GM19468 (cell line): Measurements from ENCODE around the gene FAM234A.

Experiments used
- ATAC-seq: cut with Tn5 transposase; IDR thresholded peaks from one replicate; pipeline ENCODE4 v1.9.1; 2021; ENCODE audit warnings: mild to moderate bottlenecking, moderate library complexity, moderate number of reproducible peaks; ENCODE audit not compliant: unreplicated experiment; ENCODE audit errors: extremely low read depth

FAM234A gene

GRCh38 chr16:280005-280460 is 45.4 kb downstream of the FAM234A start:
- no peak for ATAC-seq

- ATAC-seq: no peak
These were observed 45.9 kb downstream of the FAM234A start, which contains the start of gene ARHGDIG for GRCh38 chr16:280552-280951. Gene ARHGDIG (plus strand): TSS chr16:280591. CDS start chr16:280681, 90 bp downstream.

- ATAC-seq: no peak
These were observed 46.5 kb downstream of the FAM234A start for GRCh38 chr16:280991-281659.

GRCh38 chr16:281660-282255 is 47.1 kb downstream of the FAM234A start:
- no peak for ATAC-seq

GRCh38 chr16:282491-282890 is 47.9 kb downstream of the FAM234A start:
- ATAC-seq: no peak

GRCh38 chr16:283033-283805 is 48.6 kb downstream of the FAM234A start, which contains the start of gene PDIA2:
Gene PDIA2 (plus strand): TSS chr16:283164. CDS start chr16:283170, 6 bp downstream.
- ATAC-seq: no peak

- ATAC-seq: no peak
These were observed 49.8 kb downstream of the FAM234A start for GRCh38 chr16:284204-285120.

GRCh38 chr16:285146-286055 is 50.8 kb downstream of the FAM234A start:
- no peak for ATAC-seq

- ATAC-seq: no peak
These were observed 52.1 kb downstream of the FAM234A start for GRCh38 chr16:286491-287297.

- ATAC-seq: no peak
These were observed 52.7 kb downstream of the FAM234A start for GRCh38 chr16:287298-287811.

GRCh38 chr16:287981-288920 is 53.6 kb downstream of the FAM234A start:
- ATAC-seq: no peak

- ATAC-seq: no peak
These were observed 54.9 kb downstream of the FAM234A start for GRCh38 chr16:289395-289997.

- no peak for ATAC-seq
These were observed 55.5 kb downstream of the FAM234A start for GRCh38 chr16:290015-290680.

- ATAC-seq: no peak
These were observed 56.2 kb downstream of the FAM234A start for GRCh38 chr16:290681-291405.

- ATAC-seq: no peak
These were observed 56.9 kb downstream of the FAM234A start for GRCh38 chr16:291539-291938.
